ENCODE results near the gene LRP2. TPM values are rescaled to one million over a fixed set of nuclear protein-coding genes. Genes with fewer than 3 reads are reported as not detected.

Gene LRP2
- total and polyA plus RNA-seq, 2 donors from 2014 or later = 44.7 to 85.4 TPM

- Histone ChIP-seq H3K4me3 (ENCODE audit: low read length in 3 of 3) (no peak overlapping the region), H3K27me3 (ENCODE audit: control insufficient read depth, insufficient read depth, low read length) (no peaks in the 10 kb centered on the region), H3K36me3 (ENCODE audit: control insufficient read depth in 2 of 3, insufficient read depth in 3 of 3, low read length in 3 of 3) (no peaks in the 10 kb centered on the region), H3K9me3 (ENCODE audit: control insufficient read depth in 2 of 3, insufficient read depth in 1 of 3, low read length in 3 of 3) (no peaks in the 10 kb centered on the region), H3K27ac (ENCODE audit: low read depth in 2 of 2, low read length in 2 of 2) (no peak overlapping the region), H3K9ac (ENCODE audit: low read length in 3 of 3) (no peak overlapping the region), H3K4me1 (ENCODE audit: control insufficient read depth in 2 of 3, insufficient read depth in 2 of 3, low read depth in 1 of 3, low read length in 3 of 3) (peaks cover 0 to 4% (median 3%) of the 10 kb centered on the region in 3 donors)
- TF ChIP-seq, protein P1, sequence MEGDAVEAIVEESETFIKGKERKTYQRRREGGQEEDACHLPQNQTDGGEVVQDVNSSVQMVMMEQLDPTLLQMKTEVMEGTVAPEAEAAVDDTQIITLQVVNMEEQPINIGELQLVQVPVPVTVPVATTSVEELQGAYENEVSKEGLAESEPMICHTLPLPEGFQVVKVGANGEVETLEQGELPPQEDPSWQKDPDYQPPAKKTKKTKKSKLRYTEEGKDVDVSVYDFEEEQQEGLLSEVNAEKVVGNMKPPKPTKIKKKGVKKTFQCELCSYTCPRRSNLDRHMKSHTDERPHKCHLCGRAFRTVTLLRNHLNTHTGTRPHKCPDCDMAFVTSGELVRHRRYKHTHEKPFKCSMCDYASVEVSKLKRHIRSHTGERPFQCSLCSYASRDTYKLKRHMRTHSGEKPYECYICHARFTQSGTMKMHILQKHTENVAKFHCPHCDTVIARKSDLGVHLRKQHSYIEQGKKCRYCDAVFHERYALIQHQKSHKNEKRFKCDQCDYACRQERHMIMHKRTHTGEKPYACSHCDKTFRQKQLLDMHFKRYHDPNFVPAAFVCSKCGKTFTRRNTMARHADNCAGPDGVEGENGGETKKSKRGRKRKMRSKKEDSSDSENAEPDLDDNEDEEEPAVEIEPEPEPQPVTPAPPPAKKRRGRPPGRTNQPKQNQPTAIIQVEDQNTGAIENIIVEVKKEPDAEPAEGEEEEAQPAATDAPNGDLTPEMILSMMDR (IDR thresholded peaks at IDR 0.05; ENCODE audit: borderline replicate concordance, extremely low read depth, insufficient read depth) = no peak
- intact Hi-C loops (cut with DNase I) = no loop called here
- FAIRE-seq (no peak), DNase-seq (no peak)
Measured at GRCh38 chr2:169082995-169083394, 279.3 kb downstream of the LRP2 start.

DNA sequence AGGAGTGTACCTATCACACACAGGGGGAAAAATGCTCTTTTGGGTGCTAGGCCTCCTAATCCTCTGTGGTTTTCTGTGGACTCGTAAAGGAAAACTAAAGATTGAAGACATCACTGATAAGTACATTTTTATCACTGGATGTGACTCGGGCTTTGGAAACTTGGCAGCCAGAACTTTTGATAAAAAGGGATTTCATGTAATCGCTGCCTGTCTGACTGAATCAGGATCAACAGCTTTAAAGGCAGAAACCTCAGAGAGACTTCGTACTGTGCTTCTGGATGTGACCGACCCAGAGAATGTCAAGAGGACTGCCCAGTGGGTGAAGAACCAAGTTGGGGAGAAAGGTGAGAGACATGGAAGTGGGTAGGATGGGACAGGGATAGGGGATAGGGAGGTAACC is 280.8 kb downstream of the LRP2 start:
- Histone ChIP-seq H3K36me3 (ENCODE audit: control insufficient read depth in 2 of 3, insufficient read depth in 3 of 3, low read length in 3 of 3) (no peaks in the 10 kb centered on the region), H3K27ac (ENCODE audit: low read depth in 2 of 2, low read length in 2 of 2) (no peak overlapping the region), H3K4me1 (ENCODE audit: control insufficient read depth in 2 of 3, insufficient read depth in 2 of 3, low read depth in 1 of 3, low read length in 3 of 3) (peaks cover 0 to 4% (median 3%) of the 10 kb centered on the region in 3 donors), H3K4me3 (ENCODE audit: low read length in 3 of 3) (no peak overlapping the region), H3K27me3 (ENCODE audit: control insufficient read depth, insufficient read depth, low read length) (no peaks in the 10 kb centered on the region), H3K9me3 (ENCODE audit: control insufficient read depth in 2 of 3, insufficient read depth in 1 of 3, low read length in 3 of 3) (no peaks in the 10 kb centered on the region), H3K9ac (ENCODE audit: low read length in 3 of 3) (no peak overlapping the region)
- TF ChIP-seq, protein P1 (IDR thresholded peaks at IDR 0.05; ENCODE audit: borderline replicate concordance, extremely low read depth, insufficient read depth) = no peak
- FAIRE-seq (no peak), DNase-seq (no peak)
- intact Hi-C loops (cut with DNase I) = no loop called here

DNA sequence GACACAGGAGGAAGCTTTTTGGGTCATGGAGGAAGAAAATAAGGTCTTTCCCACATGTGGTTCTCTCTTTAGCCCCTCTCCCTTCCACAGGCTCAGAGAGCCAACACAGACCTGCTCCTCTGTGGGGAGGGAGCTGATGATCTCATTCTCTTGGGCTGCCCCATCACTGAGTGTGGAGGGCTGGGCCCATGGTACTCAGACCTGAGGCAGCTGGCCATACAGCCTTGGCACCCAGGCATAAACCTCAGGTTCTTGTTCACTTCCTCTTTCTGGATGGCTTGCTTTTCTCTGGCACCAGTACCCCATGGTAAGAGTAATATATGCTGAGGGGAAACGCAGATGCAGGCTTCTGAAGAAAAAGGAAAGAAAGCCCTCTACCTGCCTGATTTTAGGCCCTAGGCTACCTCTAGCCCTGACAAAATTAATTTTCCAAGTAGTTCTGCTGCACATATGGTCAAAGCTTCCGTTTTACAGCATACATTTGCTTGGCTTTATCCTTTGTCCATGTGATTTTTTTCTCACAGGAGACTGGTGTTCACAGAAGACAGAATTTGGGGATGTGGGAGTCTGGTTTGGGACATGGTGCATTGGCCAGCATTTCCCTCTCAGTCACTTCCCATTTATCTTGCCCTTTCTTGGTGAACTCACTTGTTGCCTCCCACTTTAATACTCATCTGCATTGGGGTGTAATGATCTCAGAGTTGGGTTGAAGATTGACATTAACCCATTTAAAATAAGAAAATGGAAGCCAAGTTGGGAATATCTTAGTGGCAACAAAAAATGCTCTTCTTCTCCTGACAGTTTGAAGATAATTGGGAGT is 281.9 kb downstream of the LRP2 start:
- DNase-seq (no peak), FAIRE-seq (no peak)
- TF ChIP-seq, protein P1 (IDR thresholded peaks at IDR 0.05; ENCODE audit: borderline replicate concordance, extremely low read depth, insufficient read depth) = no peak
- Histone ChIP-seq H3K9ac (ENCODE audit: low read length in 3 of 3) (no peak overlapping the region), H3K4me3 (ENCODE audit: low read length in 3 of 3) (no peak overlapping the region), H3K4me1 (ENCODE audit: control insufficient read depth in 2 of 3, insufficient read depth in 2 of 3, low read depth in 1 of 3, low read length in 3 of 3) (peaks cover 0 to 4% (median 3%) of the 10 kb centered on the region in 3 donors), H3K27me3 (ENCODE audit: control insufficient read depth, insufficient read depth, low read length) (no peaks in the 10 kb centered on the region), H3K9me3 (ENCODE audit: control insufficient read depth in 2 of 3, insufficient read depth in 1 of 3, low read length in 3 of 3) (no peaks in the 10 kb centered on the region), H3K36me3 (ENCODE audit: control insufficient read depth in 2 of 3, insufficient read depth in 3 of 3, low read length in 3 of 3) (no peaks in the 10 kb centered on the region), H3K27ac (ENCODE audit: low read depth in 2 of 2, low read length in 2 of 2) (no peak overlapping the region)
- intact Hi-C loops (cut with DNase I) = no loop called here
